HepG2 (cell line): ENCODE data around the gene GALNT18. TPM values are rescaled to one million over a fixed set of nuclear protein-coding genes. Genes with fewer than 3 reads are reported as not detected.

ENCODE experiments used
- ATAC-seq: fragments of 200-7000 bp; cut with Tn5 transposase; 3 replicates; pipeline ENCODE4 v1.9.1; 2020; ENCODE audit warnings: mild to moderate bottlenecking, moderate library complexity
- BruUV-seq: library from RNA; stranded (reverse); fragments of 400-500 nt; replicated peaks from 2 replicates; lab custom pipeline; 2021; lab: Mats Ljungman, UMichigan
- CTCF ChIA-PET: fragments of 300-600 bp; formaldehyde crosslinking; extraction: SDS; loops from one replicate; lab custom pipeline; 2021; ENCODE audit warnings: low total read pairs, inconsistent platforms, low intra/inter-chr PET ratio; lab: Yijun Ruan, JAX
- POLR2A ChIA-PET: fragments of 350-600 bp; sonication (Branson Sonifier 250); formaldehyde crosslinking; loops from one replicate; lab custom pipeline; 2020; ENCODE audit warnings: antibody characterized with exemption, inconsistent platforms; lab: Yijun Ruan, JAX
- DNase-seq: peaks from one replicate; pipeline ENCODE4 v3.0.0-alpha.2; 2015; ENCODE audit warnings: low spot score
- FAIRE-seq: peaks from 3 replicates; lab custom pipeline; 2011; peaks lifted over from hg19 to GRCh38; lab: Jason Lieb, UNC
- H2AFZ ChIP-seq: one replicate; pipeline ENCODE4 v1.6.1; 2011; ENCODE audit warnings: low read length, inconsistent platforms
- H3K27ac ChIP-seq: fragments of 300-600 bp; 3 replicates; pipeline ENCODE4 v1.8.0; 2011; ENCODE audit warnings: mixed run types, mild to moderate bottlenecking, mixed read lengths, low read length, inconsistent platforms; ENCODE audit not compliant: insufficient read depth; ENCODE audit errors: extremely low read length
- H3K27me3 ChIP-seq, 2 experiments: fragments of 200-600 bp in 1 of 2; 2 replicates in 1 of 2; 3 replicates in 1 of 2; pipeline versions ENCODE4 v1.6.0 to v1.8.0; 2011; ENCODE audit warnings: low read length in 2 of 2, mild to moderate bottlenecking in 2 of 2, moderate library complexity in 2 of 2, inconsistent platforms in 1 of 2; ENCODE audit not compliant: insufficient read depth in 2 of 2, control insufficient read depth in 1 of 2
- H3K36me3 ChIP-seq, 2 experiments: fragments of 200-600 bp in 1 of 2; replicated peaks in 1 of 2; 2 replicates in 1 of 2; 3 replicates in 1 of 2; pipeline versions ENCODE4 v1.5.1 to v1.8.0; 2011; ENCODE audit warnings: low read length in 2 of 2, inconsistent platforms in 1 of 2; ENCODE audit not compliant: insufficient read depth in 2 of 2, control insufficient read depth in 1 of 2
- H3K4me1 ChIP-seq: 2 replicates; pipeline ENCODE4 v1.5.1; 2012; ENCODE audit warnings: low read length, inconsistent platforms; ENCODE audit not compliant: insufficient read depth
- H3K4me2 ChIP-seq: 2 replicates; pipeline ENCODE4 v1.6.0; 2011; ENCODE audit warnings: low read depth, low read length, inconsistent platforms
- H3K4me3 ChIP-seq, 3 experiments: fragments of 200-600 bp in 1 of 3; sonication (generic), shearing (Covaris generic) in 1 of 3; replicated peaks in 1 of 3; 2 replicates each; pipeline ENCODE4 v1.5.1; 2011 to 2016; ENCODE audit warnings: low read length in 3 of 3, inconsistent platforms in 2 of 3, low read depth in 2 of 3, mild to moderate bottlenecking in 2 of 3, control low read depth in 1 of 3, mixed read lengths in 1 of 3; ENCODE audit not compliant: insufficient read depth in 1 of 3
- H3K79me2 ChIP-seq: one replicate; pipeline ENCODE4 v1.6.1; 2011; ENCODE audit warnings: low read length, inconsistent platforms; ENCODE audit not compliant: insufficient read depth
- H3K9ac ChIP-seq: 2 replicates; pipeline ENCODE4 v1.6.0; 2011; ENCODE audit warnings: mild to moderate bottlenecking, low read depth, low read length, inconsistent platforms; ENCODE audit not compliant: insufficient read depth
- H3K9me3 ChIP-seq: 2 replicates; pipeline ENCODE4 v1.5.1; 2012; ENCODE audit warnings: mild to moderate bottlenecking, low read length
- H4K20me1 ChIP-seq: 2 replicates; pipeline ENCODE4 v1.6.0; 2011; ENCODE audit warnings: inconsistent platforms, mild to moderate bottlenecking, low read length, moderate library complexity; ENCODE audit not compliant: insufficient read depth
- AGO1 ChIP-seq: fragments of 200-400 bp; formaldehyde crosslinking; IDR thresholded peaks from 2 replicates; pipeline ENCODE4 v1.6.1; 2017; ENCODE audit warnings: mild to moderate bottlenecking, low read depth, low read length, moderate library complexity; ENCODE audit not compliant: poor library complexity, severe bottlenecking
- BCL3 ChIP-seq: sonication (generic); formaldehyde crosslinking; IDR thresholded peaks from 2 replicates; pipeline ENCODE4 v1.5.1; 2020; ENCODE audit warnings: mild to moderate bottlenecking, missing genetic modification reagents, moderate library complexity
- KAT7 ChIP-seq: IDR thresholded peaks from 2 replicates; pipeline ENCODE4 v1.6.1; 2018; ENCODE audit warnings: borderline replicate concordance, missing compliant biosample characterization
- PAWR ChIP-seq: sonication (generic); formaldehyde crosslinking; IDR thresholded peaks from 2 replicates; pipeline ENCODE4 v1.4.0; 2020; ENCODE audit warnings: missing genetic modification reagents, mild to moderate bottlenecking, borderline replicate concordance
- POLR2AphosphoS2 ChIP-seq: IDR thresholded peaks from 2 replicates; pipeline ENCODE4 v1.6.1; 2011; ENCODE audit warnings: low read depth, low read length, improper control_type of control experiment
- SMC3 ChIP-seq: IDR thresholded peaks from 2 replicates; pipeline ENCODE4 v1.6.1; 2011; ENCODE audit warnings: low read length, improper control_type of control experiment
- ZNF318 ChIP-seq: sonication (generic); formaldehyde crosslinking; IDR thresholded peaks from 2 replicates; pipeline ENCODE4 v1.4.0; 2020; ENCODE audit warnings: mild to moderate bottlenecking, missing genetic modification reagents
- ZNF484 ChIP-seq: sonication (generic); formaldehyde crosslinking; IDR thresholded peaks from 2 replicates; pipeline ENCODE4 v1.5.1; 2020; ENCODE audit warnings: mild to moderate bottlenecking, low read depth, missing genetic modification reagents, borderline replicate concordance
- WGBS: methylation state at CpG from one replicate; pipeline ENCODE4 v1.1.6; 2017; ENCODE audit warnings: low lambda C conversion rate; 5-methylcytosine and 5-hydroxymethylcytosine counted together
- in situ Hi-C: cut with HindIII; loops from 2 replicates; pipeline ENCODE4 v1.10.0; 2017; ENCODE audit warnings: low pct_unique_long_range_greater_than_20kb; ENCODE audit not compliant: extremely low pct_ligation_motif_present
- intact Hi-C: fragments of 100-400 bp; cut with micrococcal nuclease; formaldehyde crosslinking; loops from one replicate; pipeline ENCODE4 v1.10.0; 2022; ENCODE audit not compliant: unreplicated experiment
- polyA plus RNA-seq, 8 experiments: library from polyadenylated mRNA; depleted of rRNA in 3 of 8; stranded (reverse) in 7 of 8; unstranded in 1 of 8; fragments of >200 nt; fragmentation: Illumina TruSeq in 4 of 8; extraction: Trizol in 4 of 8; gene quantifications; 2 replicates each; pipeline versions ENCODE4 v1.2.1 to v1.2.3, GENCODE V29; 2011 to 2016; ENCODE audit warnings: low read depth in 4 of 8, missing spikeins in 1 of 8, mixed read lengths in 1 of 8; ENCODE audit not compliant: insufficient read depth in 1 of 8
- total RNA-seq, 5 experiments: library from RNA; depleted of rRNA; stranded (reverse); fragments of >200 nt; fragmentation: Illumina TruSeq; extraction: Trizol; gene quantifications; 2 replicates each; pipeline ENCODE4 v1.2.3, GENCODE V29; 2016; ENCODE audit warnings: low read depth in 1 of 5
- TF ChIP-seq, protein P1 (sequence below): IDR thresholded peaks from 2 replicates; pipeline ENCODE4 v1.6.1; 2018; ENCODE audit warnings: missing genetic modification reagents
- TF ChIP-seq, protein P2 (sequence below): IDR thresholded peaks from 2 replicates; pipeline ENCODE4 v1.6.1; 2016; ENCODE audit warnings: mild to moderate bottlenecking

GALNT18 gene
- total and polyA plus RNA-seq, 2 of the 13 experiments (the other 11 are each of a cell fraction or from before 2014, with no cell fraction given) = 0.11 TPM; not detected in 1

DNA sequence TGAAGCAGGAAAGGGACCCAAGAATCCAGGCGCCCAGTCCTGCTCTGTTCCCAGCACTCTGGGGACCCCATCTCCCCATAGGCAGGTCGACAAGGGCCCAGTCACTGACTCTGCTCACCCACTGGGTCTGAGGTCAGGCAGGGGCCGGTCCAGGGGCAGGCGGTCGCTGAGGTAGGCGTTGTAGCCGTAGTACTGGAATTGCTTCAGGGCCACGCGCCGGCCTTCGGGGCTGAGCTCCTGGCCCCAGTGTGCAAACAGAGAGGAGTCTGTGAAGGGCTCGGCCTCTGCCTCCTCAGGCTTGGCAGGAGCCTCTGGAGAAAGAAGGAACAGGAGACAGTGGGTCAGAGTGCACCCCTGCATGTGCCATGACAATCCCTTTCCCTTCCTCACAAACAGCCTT, 173.2 kb downstream of the GALNT18 start:
- no peak for FAIRE-seq
- DNase-seq = no peak
- Histone ChIP-seq H3K4me1 (peaks cover 25% of the 10 kb centered on the region), H3K4me3 (no peak overlapping the region), H3K4me2 (no peak overlapping the region), H3K27me3 (0 out of 5 replicates have a peak, but pooled peaks cover 0 to 3% of the 10 kb centered on the region in 2 experiments), H3K9me3 (no peaks in the 10 kb centered on the region), H3K9ac (no peak overlapping the region), H4K20me1 (no peaks in the 10 kb centered on the region), H3K79me2 (no peaks in the 10 kb centered on the region), H2AFZ (no peak overlapping the region), H3K36me3 (no peaks in the 10 kb centered on the region), H3K27ac (no peak overlapping the region)
- TF ChIP-seq, protein P1, sequence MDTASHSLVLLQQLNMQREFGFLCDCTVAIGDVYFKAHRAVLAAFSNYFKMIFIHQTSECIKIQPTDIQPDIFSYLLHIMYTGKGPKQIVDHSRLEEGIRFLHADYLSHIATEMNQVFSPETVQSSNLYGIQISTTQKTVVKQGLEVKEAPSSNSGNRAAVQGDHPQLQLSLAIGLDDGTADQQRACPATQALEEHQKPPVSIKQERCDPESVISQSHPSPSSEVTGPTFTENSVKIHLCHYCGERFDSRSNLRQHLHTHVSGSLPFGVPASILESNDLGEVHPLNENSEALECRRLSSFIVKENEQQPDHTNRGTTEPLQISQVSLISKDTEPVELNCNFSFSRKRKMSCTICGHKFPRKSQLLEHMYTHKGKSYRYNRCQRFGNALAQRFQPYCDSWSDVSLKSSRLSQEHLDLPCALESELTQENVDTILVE (CRISPR knock-in tag) = no peak
- TF ChIP-seq POLR2AphosphoS2 (no peak), SMC3 (no peak), AGO1 (no peak), PAWR (no peak), ZNF318 (CRISPR knock-in tag) (no peak), BCL3 (CRISPR knock-in tag) (no peak), KAT7 (CRISPR knock-in tag) (no peak), ZNF484 (CRISPR knock-in tag) (no peak)
- TF ChIP-seq, protein P2, sequence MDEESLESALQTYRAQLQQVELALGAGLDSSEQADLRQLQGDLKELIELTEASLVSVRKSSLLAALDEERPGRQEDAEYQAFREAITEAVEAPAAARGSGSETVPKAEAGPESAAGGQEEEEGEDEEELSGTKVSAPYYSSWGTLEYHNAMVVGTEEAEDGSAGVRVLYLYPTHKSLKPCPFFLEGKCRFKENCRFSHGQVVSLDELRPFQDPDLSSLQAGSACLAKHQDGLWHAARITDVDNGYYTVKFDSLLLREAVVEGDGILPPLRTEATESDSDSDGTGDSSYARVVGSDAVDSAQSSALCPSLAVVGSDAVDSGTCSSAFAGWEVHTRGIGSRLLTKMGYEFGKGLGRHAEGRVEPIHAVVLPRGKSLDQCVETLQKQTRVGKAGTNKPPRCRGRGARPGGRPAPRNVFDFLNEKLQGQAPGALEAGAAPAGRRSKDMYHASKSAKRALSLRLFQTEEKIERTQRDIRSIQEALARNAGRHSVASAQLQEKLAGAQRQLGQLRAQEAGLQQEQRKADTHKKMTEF (CRISPR knock-in tag) = no peak
- peak; percentile 50 for ATAC-seq
- intact Hi-C loops (no loop called here), in situ Hi-C loops (no loop called here)
- CTCF ChIA-PET = no interaction called here
- 11% methylated on average over 8 of the region's 12 CpGs for WGBS
- no TSS peak for BruUV-seq
- POLR2A ChIA-PET = interaction anchor here (0.6 kb wide), 1 partner anchor 317 kb away, joined by 3 read pairs; no protein-coding TSS in a partner anchor
